Endodermal cell (in vitro differentiated cells): ENCODE results near the gene LAG3. TPM values are rescaled to one million over a fixed set of nuclear protein-coding genes. Genes with fewer than 3 reads are reported as not detected.
A peak's percentile ranks its signal among the peaks of the same experiment; 100 is the strongest.

Source experiments
- DNase-seq: peaks from one replicate; pipeline ENCODE4 v3.0.0-alpha.2; 2017
- H3K27ac ChIP-seq: 2 replicates; pipeline ENCODE4 v1.5.1; 2013; ENCODE audit warnings: mild to moderate bottlenecking, low read depth, low read length, moderate library complexity
- H3K27me3 ChIP-seq: 2 replicates; pipeline ENCODE4 v1.6.1; 2013; ENCODE audit warnings: mild to moderate bottlenecking, low read length, moderate library complexity; ENCODE audit not compliant: insufficient read depth, control insufficient read depth, poor library complexity, severe bottlenecking
- H3K36me3 ChIP-seq: 2 replicates; pipeline ENCODE4 v1.7.0; 2013; ENCODE audit warnings: mild to moderate bottlenecking, low read length, moderate library complexity; ENCODE audit not compliant: control insufficient read depth, insufficient read depth
- H3K4me1 ChIP-seq: one replicate; pipeline ENCODE4 v1.7.0; 2013; ENCODE audit warnings: low read length; ENCODE audit not compliant: control insufficient read depth, insufficient read depth
- H3K4me3 ChIP-seq: 2 replicates; pipeline ENCODE4 v1.5.1; 2013; ENCODE audit warnings: mild to moderate bottlenecking, low read length, moderate library complexity
- H3K9ac ChIP-seq: 2 replicates; pipeline ENCODE4 v1.6.1; 2013; ENCODE audit warnings: mild to moderate bottlenecking, low read length, moderate library complexity; ENCODE audit not compliant: poor library complexity, severe bottlenecking; ENCODE audit errors: extremely low read depth
- H3K9me3 ChIP-seq: 2 replicates; pipeline ENCODE4 v1.6.1; 2013; ENCODE audit warnings: mild to moderate bottlenecking, low read length, moderate library complexity; ENCODE audit not compliant: control insufficient read depth
- H3K27ac Mint-ChIP-seq: 2 replicates; pipeline ENCODE4 v1.8.0; 2020; ENCODE audit warnings: mixed read lengths
- H3K27me3 Mint-ChIP-seq: 2 replicates; pipeline ENCODE4 v1.8.0; 2021; ENCODE audit warnings: mild to moderate bottlenecking, mixed read lengths; ENCODE audit not compliant: insufficient read depth
- H3K36me3 Mint-ChIP-seq: 2 replicates; pipeline ENCODE4 v1.8.0; 2020; ENCODE audit warnings: low read depth, mixed read lengths
- H3K4me1 Mint-ChIP-seq: 2 replicates; pipeline ENCODE4 v1.8.0; 2020; ENCODE audit warnings: mixed read lengths
- H3K4me3 Mint-ChIP-seq: 2 replicates; pipeline ENCODE4 v1.8.0; 2020; ENCODE audit warnings: mild to moderate bottlenecking, moderate library complexity, mixed read lengths
- H3K9me3 Mint-ChIP-seq: 2 replicates; pipeline ENCODE4 v1.8.0; 2020; ENCODE audit warnings: mild to moderate bottlenecking, mixed read lengths
- WGBS, 2 experiments: methylation state at CpG; one replicate each; pipeline versions ENCODE4 v1.1.5 to v1.1.7; 2013; ENCODE audit warnings: missing lambda C conversion rate in 2 of 2, mixed read lengths in 1 of 2; ENCODE audit not compliant: insufficient coverage in 1 of 2, insufficient read length in 1 of 2; 5-methylcytosine and 5-hydroxymethylcytosine counted together
- total RNA-seq, 2 donors: library from RNA; stranded (reverse); fragmentation: NEBNext Ultra II Directional in 1 of 2; extraction: Animal tissue kit (Norgen Biotek cat#: 25700) in 1 of 2; gene quantifications; 2 replicates in 1 of 2; 3 replicates in 1 of 2; pipeline ENCODE4 v1.2.1, GENCODE V29; 2021
- TF ChIP-seq, protein P1 (sequence below): fragments of 200-600 bp; sonication (generic); conservative IDR thresholded peaks from 2 replicates; pipeline ENCODE4 v1.5.0; 2021; ENCODE audit warnings: antibody characterized with exemption, mild to moderate bottlenecking

Gene LAG3
- total RNA-seq, 2 donors from 2014 or later = 1.9 to 7.3 TPM

GRCh38 chr12:6724409-6724797 is 47.9 kb upstream of the LAG3 start:
- DNase-seq = no peak
- peak overlapping the region; percentile 80 for H3K27ac ChIP-seq

GRCh38 chr12:6725350-6725749 is 47.0 kb upstream of the LAG3 start:
- Histone ChIP-seq H3K9ac (no peak overlapping the region), H3K27me3 (no peaks in the 10 kb centered on the region), H3K9me3 (no peaks in the 10 kb centered on the region), H3K36me3 (peaks cover 15% of the 10 kb centered on the region), H3K4me3 (peak overlapping the region; percentile 90), H3K27ac (no peak overlapping the region), H3K4me1 (peaks cover 6% of the 10 kb centered on the region)
- H3K4me3 Mint-ChIP-seq = peak overlapping the region; percentile 62
- no peaks in the 10 kb centered on the region for H3K27me3 Mint-ChIP-seq
- H3K9me3 Mint-ChIP-seq = no peaks in the 10 kb centered on the region
- DNase-seq = no peak
- H3K27ac Mint-ChIP-seq = no peak overlapping the region
- H3K36me3 Mint-ChIP-seq = peaks cover 30% of the 10 kb centered on the region
- TF ChIP-seq, protein P1, sequence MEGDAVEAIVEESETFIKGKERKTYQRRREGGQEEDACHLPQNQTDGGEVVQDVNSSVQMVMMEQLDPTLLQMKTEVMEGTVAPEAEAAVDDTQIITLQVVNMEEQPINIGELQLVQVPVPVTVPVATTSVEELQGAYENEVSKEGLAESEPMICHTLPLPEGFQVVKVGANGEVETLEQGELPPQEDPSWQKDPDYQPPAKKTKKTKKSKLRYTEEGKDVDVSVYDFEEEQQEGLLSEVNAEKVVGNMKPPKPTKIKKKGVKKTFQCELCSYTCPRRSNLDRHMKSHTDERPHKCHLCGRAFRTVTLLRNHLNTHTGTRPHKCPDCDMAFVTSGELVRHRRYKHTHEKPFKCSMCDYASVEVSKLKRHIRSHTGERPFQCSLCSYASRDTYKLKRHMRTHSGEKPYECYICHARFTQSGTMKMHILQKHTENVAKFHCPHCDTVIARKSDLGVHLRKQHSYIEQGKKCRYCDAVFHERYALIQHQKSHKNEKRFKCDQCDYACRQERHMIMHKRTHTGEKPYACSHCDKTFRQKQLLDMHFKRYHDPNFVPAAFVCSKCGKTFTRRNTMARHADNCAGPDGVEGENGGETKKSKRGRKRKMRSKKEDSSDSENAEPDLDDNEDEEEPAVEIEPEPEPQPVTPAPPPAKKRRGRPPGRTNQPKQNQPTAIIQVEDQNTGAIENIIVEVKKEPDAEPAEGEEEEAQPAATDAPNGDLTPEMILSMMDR = no peak
- 87 to 92% methylated on average over 2 to 7 of the region's 7 CpGs for WGBS, 2 experiments
- peaks cover 19% of the 10 kb centered on the region for H3K4me1 Mint-ChIP-seq

More at GRCh38 chr12:6724409-6724797, 47.9 kb upstream of the LAG3 start:
- H3K9me3 ChIP-seq = no peaks in the 10 kb centered on the region
- 30 to 37% methylated on average over 8 to 10 of the region's 10 CpGs for WGBS, 2 experiments
- Mint-ChIP-seq H3K4me3 (peak overlapping the region; percentile 62), H3K36me3 (peaks cover 21% of the 10 kb centered on the region), H3K27me3 (peaks cover 3% of the 10 kb centered on the region), H3K4me1 (peaks cover 22% of the 10 kb centered on the region), H3K27ac (peak overlapping the region; percentile 82), H3K9me3 (no peaks in the 10 kb centered on the region)
- H3K4me3 ChIP-seq = peak overlapping the region; percentile 90
- no peaks in the 10 kb centered on the region for H3K27me3 ChIP-seq
- H3K36me3 ChIP-seq = peaks cover 6% of the 10 kb centered on the region
- peaks cover 6% of the 10 kb centered on the region for H3K4me1 ChIP-seq
- TF ChIP-seq, protein P1 = no peak
- H3K9ac ChIP-seq = peak overlapping the region; percentile 52

DNA sequence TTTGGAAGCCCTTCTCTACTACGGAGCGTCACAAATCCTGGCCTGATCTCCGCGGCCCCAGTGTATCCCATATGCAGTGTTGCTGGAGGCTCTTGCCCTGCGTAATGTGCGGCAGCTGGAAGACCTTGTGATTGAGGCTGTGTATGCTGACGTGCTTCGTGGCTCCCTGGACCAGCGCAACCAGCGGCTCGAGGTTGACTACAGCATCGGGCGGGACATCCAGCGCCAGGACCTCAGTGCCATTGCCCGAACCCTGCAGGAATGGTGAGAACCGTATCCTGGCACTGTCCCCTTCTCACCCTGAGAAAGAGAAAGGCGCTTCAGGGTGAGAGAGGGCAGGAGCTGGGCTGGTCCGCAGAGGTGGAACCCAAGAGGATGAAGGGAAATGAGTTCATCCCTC is 43.1 kb upstream of the LAG3 start:
- no peak overlapping the region for H3K27ac ChIP-seq
- no peak overlapping the region for H3K4me3 ChIP-seq
- H3K9me3 ChIP-seq = no peaks in the 10 kb centered on the region
- Mint-ChIP-seq H3K4me3 (no peak overlapping the region), H3K27ac (no peak overlapping the region), H3K4me1 (peaks cover 13% of the 10 kb centered on the region), H3K9me3 (no peaks in the 10 kb centered on the region), H3K36me3 (peaks cover 50% of the 10 kb centered on the region), H3K27me3 (no peaks in the 10 kb centered on the region)
- TF ChIP-seq, protein P1 = no peak
- no peak for DNase-seq
- 92 to 96% methylated on average over 15 to 18 of the region's 18 CpGs for WGBS, 2 experiments
- no peaks in the 10 kb centered on the region for H3K27me3 ChIP-seq
- H3K9ac ChIP-seq = no peak overlapping the region
- H3K4me1 ChIP-seq = peaks cover 6% of the 10 kb centered on the region
- H3K36me3 ChIP-seq = peaks cover 25% of the 10 kb centered on the region
